ENCODE measurements around the gene ATP2B2.

ATP2B2 gene

DNA sequence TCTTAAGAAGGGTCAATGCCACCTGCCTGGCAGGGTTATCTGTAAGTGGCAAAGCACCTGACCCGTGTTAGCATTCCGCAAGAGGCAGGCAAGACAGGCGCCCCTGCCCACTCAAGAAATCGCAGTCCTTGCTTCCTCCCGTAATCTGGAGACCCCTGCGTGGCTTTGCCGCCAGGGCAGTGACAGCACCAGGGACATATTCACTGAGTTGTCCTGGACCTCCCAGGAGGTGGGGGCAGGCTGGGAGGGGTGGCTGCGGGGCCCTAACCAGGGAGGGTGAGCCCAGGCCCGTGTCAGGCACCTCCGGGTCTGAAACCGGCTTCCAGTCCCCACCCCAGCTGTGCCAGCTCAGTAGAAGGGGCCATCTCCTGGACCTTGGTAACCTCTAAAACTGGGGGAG lies 168.6 kb downstream of the ATP2B2 start:
- Histone ChIP-seq H3K9me3 (no peaks in the 10 kb centered on the region), H3K36me3 (no peaks in the 10 kb centered on the region), H3K27ac (no peak overlapping the region), H3K4me1 (ENCODE audit: control insufficient read depth in 1 of 2, insufficient read depth in 1 of 2, low read depth in 1 of 2, low read length in 1 of 2) (no peaks in the 10 kb centered on the region), H3K4me3 (ENCODE audit: low read depth in 1 of 2, low read length in 1 of 2) (no peak overlapping the region), H3K27me3 (no peaks in the 10 kb centered on the region)
- TF ChIP-seq, protein P1, sequence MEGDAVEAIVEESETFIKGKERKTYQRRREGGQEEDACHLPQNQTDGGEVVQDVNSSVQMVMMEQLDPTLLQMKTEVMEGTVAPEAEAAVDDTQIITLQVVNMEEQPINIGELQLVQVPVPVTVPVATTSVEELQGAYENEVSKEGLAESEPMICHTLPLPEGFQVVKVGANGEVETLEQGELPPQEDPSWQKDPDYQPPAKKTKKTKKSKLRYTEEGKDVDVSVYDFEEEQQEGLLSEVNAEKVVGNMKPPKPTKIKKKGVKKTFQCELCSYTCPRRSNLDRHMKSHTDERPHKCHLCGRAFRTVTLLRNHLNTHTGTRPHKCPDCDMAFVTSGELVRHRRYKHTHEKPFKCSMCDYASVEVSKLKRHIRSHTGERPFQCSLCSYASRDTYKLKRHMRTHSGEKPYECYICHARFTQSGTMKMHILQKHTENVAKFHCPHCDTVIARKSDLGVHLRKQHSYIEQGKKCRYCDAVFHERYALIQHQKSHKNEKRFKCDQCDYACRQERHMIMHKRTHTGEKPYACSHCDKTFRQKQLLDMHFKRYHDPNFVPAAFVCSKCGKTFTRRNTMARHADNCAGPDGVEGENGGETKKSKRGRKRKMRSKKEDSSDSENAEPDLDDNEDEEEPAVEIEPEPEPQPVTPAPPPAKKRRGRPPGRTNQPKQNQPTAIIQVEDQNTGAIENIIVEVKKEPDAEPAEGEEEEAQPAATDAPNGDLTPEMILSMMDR (IDR thresholded peaks at IDR 0.05) = no peak

DNA sequence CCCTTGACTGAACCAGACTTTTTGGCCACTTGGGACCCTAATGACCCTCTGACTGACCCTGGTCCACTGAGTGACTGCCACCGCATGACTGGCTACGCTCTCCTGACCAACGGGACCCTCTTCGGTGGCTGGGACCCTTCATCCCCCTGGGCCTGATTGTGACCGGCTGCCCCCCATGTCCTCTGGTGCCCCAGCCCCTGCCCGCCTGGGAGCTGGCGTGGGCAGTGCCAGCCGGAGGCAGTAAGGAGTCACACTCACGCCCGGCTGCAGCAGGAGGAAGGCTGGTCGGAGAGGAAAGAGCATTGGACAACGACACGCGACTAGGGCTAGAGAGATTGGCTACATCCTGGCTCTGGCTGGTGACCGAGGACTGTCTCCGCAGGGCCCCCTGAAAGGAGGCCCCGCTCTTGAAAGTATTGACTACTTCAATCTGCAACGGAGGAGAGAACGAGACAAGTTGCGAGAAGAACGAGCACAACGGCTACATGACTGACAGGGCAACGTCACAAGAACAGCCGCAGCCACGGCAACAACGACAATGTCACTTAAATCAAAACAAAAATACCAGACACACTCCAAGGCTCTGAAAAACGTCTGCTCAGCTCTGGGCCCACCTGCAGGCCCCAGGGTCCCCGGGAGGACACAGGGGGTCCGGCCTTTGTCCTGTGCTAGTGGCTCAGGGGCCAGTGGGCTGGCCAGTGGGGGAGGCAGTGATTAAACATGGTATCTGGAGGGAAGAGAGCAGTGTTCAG lies 169.3 kb downstream of the ATP2B2 start:
- no peaks in the 10 kb centered on the region for H3K4me1 ChIP-seq (ENCODE audit: control insufficient read depth in 1 of 2, insufficient read depth in 1 of 2, low read depth in 1 of 2, low read length in 1 of 2)
- no peak overlapping the region for H3K4me3 ChIP-seq (ENCODE audit: low read depth in 1 of 2, low read length in 1 of 2)
- H3K9me3 ChIP-seq = no peaks in the 10 kb centered on the region
- H3K27ac ChIP-seq = no peak overlapping the region
- TF ChIP-seq, protein P1 (IDR thresholded peaks at IDR 0.05) = no peak
- no peaks in the 10 kb centered on the region for H3K27me3 ChIP-seq
- no peaks in the 10 kb centered on the region for H3K36me3 ChIP-seq

DNA sequence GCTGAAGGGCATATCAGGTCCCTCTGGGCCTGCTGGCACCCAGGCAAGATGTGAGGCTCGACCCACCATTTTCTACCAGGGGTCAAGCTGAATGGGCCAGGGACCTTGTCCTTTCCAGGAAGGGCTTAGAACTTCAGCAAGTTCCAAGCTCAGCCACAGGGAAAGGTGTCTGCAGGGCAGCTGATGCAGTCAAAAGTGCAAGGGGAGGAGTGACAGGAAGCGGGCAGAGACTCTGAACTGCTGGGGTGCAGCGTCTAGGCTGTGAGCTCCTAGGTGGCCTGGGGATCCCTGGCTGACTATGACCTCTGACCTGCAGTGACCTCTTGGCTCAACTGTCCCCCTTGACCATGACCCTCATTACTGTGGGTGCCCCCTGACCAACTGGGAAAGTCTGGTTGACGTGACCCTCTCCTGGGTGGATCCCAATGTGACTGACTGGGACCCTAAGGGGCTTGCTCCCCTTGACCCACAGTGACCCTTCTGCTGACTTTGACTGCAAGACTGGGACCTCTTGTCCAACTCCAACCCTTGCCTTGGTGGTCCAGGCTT lies 170.1 kb downstream of the ATP2B2 start:
- Histone ChIP-seq H3K27ac (no peak overlapping the region), H3K36me3 (no peaks in the 10 kb centered on the region), H3K4me3 (ENCODE audit: low read depth in 1 of 2, low read length in 1 of 2) (no peak overlapping the region), H3K27me3 (peaks cover 3% of the 10 kb centered on the region), H3K4me1 (ENCODE audit: control insufficient read depth in 1 of 2, insufficient read depth in 1 of 2, low read depth in 1 of 2, low read length in 1 of 2) (no peaks in the 10 kb centered on the region), H3K9me3 (no peaks in the 10 kb centered on the region)
- TF ChIP-seq, protein P1 (IDR thresholded peaks at IDR 0.05) = no peak

DNA sequence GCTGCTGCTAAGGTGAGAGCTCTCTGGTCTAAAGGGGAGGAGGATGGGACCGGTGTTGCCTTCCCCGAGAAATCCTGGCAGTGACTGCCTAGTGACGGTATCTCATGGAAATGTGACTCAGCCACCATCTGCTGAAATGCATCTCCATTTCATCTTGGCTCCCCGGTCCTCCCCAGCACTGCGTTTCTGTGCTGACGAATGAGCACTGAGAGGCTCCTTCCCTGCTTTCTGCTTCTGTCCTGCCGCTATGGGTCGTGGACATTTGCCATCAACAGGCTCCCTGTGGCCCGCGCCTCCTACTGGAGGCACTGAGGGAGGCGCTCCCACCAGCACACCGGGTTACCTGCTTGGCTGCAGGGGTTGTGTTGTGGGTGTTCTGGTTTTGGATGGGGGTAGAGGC lies 170.9 kb downstream of the ATP2B2 start:
- TF ChIP-seq, protein P1 (IDR thresholded peaks at IDR 0.05) = no peak
- peaks cover 11% of the 10 kb centered on the region for H3K27me3 ChIP-seq

DNA sequence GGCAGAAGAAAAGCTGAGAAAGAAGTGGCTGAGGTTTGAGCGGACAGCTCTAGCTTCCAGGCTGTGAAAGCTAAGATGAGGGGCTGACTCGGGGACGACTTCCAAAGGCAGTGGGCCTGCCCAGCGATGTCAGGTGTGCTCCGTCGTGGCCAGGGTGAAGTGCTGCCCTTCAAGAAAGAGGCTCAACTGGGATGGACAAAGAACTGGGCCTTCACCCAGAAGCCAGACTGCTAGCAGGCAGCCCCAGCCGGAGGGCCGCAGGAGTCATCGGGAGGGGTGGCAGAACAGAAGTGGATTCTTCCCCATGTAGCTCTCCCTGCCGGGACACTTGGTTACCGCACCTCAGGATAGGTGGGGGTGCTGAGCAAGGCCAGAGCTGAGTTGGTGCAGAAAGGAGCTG lies 171.3 kb downstream of the ATP2B2 start:
- Histone ChIP-seq H3K27ac (no peak overlapping the region), H3K4me1 (ENCODE audit: control insufficient read depth in 1 of 2, insufficient read depth in 1 of 2, low read depth in 1 of 2, low read length in 1 of 2) (no peaks in the 10 kb centered on the region), H3K4me3 (ENCODE audit: low read depth in 1 of 2, low read length in 1 of 2) (no peak overlapping the region), H3K27me3 (peaks cover 16% of the 10 kb centered on the region), H3K36me3 (no peaks in the 10 kb centered on the region), H3K9me3 (no peaks in the 10 kb centered on the region)
- TF ChIP-seq, protein P1 (IDR thresholded peaks at IDR 0.05) = no peak

More for the DNA sequence above, 170.9 kb downstream of the ATP2B2 start:
- no peaks in the 10 kb centered on the region for H3K4me1 ChIP-seq (ENCODE audit: control insufficient read depth in 1 of 2, insufficient read depth in 1 of 2, low read depth in 1 of 2, low read length in 1 of 2)
- no peak overlapping the region for H3K4me3 ChIP-seq (ENCODE audit: low read depth in 1 of 2, low read length in 1 of 2)
- no peaks in the 10 kb centered on the region for H3K36me3 ChIP-seq
- no peak overlapping the region for H3K27ac ChIP-seq
- H3K9me3 ChIP-seq = no peaks in the 10 kb centered on the region
